Activated CD8-positive, alpha-beta T cell treated with anti-CD3 and anti-CD28 coated beads for 36 hours (primary cell): ENCODE results near the gene GSK3B. TPM values are rescaled to one million over a fixed set of nuclear protein-coding genes. Genes with fewer than 3 reads are reported as not detected.

ENCODE experiments used
- ATAC-seq: fragments of 200-7000 bp; cut with Tn5 transposase; one replicate; pipeline ENCODE4 v1.10.0; 2021; ENCODE audit warnings: mild to moderate bottlenecking, moderate library complexity
- CTCF ChIA-PET: fragments of 350-600 bp; sonication (Branson Sonifier 250); formaldehyde crosslinking; loops from one replicate; lab custom pipeline; 2021; ENCODE audit warnings: antibody characterized with exemption; lab: Charles Lee
- POLR2A ChIA-PET: fragments of 350-600 bp; sonication (Branson Sonifier 250); formaldehyde crosslinking; loops from one replicate; lab custom pipeline; 2021; ENCODE audit warnings: antibody characterized with exemption; lab: Charles Lee
- DNase-seq: peaks from one replicate; pipeline ENCODE4 v3.0.0-alpha.2; 2020
- H3K27ac Mint-ChIP-seq: one replicate; pipeline ENCODE4 v1.8.0; 2021; ENCODE audit warnings: mild to moderate bottlenecking, mixed read lengths
- H3K27me3 Mint-ChIP-seq: one replicate; pipeline ENCODE4 v1.8.0; 2021; ENCODE audit warnings: mixed read lengths
- H3K36me3 Mint-ChIP-seq: one replicate; pipeline ENCODE4 v1.8.0; 2021; ENCODE audit warnings: low read depth, mixed read lengths
- H3K4me1 Mint-ChIP-seq: one replicate; pipeline ENCODE4 v1.8.0; 2021; ENCODE audit warnings: low read depth, mixed read lengths
- H3K4me3 Mint-ChIP-seq: one replicate; pipeline ENCODE4 v1.8.0; 2021; ENCODE audit warnings: mild to moderate bottlenecking, moderate library complexity, mixed read lengths
- H3K9me3 Mint-ChIP-seq: one replicate; pipeline ENCODE4 v1.8.0; 2021; ENCODE audit warnings: mixed read lengths
- intact Hi-C: fragments of 100-400 bp; cut with micrococcal nuclease; formaldehyde crosslinking; loops from one replicate; pipeline ENCODE4 v1.10.0; 2022
- total RNA-seq, 2 experiments: library from RNA; stranded (reverse); gene quantifications; one replicate each; pipeline ENCODE4 v1.2.3, GENCODE V29; 2021
- TF ChIP-seq, protein P1 (sequence below): fragments of 200-600 bp; IDR thresholded peaks from one replicate; pipeline ENCODE4 v1.8.0; 2022; ENCODE audit warnings: antibody characterized with exemption, mild to moderate bottlenecking

Gene GSK3B
- 10 to 100 TPM; 29.0 to 32.1 TPM for total RNA-seq

DNA sequence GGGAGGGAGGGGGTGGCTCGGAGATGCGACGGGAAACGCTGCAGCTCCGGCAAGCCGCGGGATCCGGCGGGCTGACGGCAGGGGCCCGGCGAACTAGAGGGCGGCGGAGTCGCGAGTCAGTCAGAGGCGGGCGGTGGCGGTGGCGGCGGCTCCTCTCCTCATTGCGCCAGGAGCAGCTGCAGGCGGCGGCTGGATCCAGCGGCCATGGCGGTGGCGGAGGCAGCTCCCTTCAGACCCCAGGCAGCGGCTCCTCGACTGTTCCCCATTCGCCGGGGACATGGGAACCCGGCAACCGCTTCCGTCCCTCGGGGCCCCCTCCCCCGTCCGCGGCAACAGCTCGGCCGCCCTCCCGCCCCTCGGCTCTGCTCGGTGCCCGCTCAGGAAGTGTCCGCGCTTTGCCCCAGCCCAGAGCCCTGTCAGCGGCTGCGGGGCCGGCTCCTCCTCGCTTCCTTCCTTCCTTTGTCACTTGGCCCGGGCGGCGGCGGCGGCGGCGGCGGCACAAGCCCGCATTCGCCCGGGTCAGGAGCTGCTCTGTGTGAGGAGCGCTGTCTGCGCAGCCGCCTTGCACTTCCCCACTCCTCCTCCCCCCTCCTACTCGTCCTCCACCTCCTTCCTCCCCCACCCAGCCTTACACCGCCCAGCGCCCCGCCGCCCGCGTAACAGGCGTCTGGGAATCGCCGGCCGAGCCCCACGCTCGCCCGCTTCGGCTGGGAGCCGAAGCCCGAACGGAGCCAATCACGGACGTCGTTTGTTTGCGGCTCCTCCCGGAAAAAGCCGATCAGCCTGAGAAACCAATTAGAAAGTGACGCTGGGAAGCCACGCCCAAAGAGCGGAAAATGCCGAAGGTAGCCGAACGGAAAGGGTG, at the start of gene GSK3B:
GSK3B (minus strand) TSS at position 537 of the 865 bp plus-strand sequence. CDS start 1,013 bp downstream, outside the sequence.
- Mint-ChIP-seq H3K36me3 (peaks cover 10% of the 10 kb centered on the region), H3K9me3 (no peaks in the 10 kb centered on the region), H3K4me1 (peaks cover 17% of the 10 kb centered on the region), H3K4me3 (no peak within 1 kb of the TSS), H3K27ac (no peak within 1 kb of the TSS), H3K27me3 (no peaks in the 10 kb centered on the region)
- TF ChIP-seq, protein P1, sequence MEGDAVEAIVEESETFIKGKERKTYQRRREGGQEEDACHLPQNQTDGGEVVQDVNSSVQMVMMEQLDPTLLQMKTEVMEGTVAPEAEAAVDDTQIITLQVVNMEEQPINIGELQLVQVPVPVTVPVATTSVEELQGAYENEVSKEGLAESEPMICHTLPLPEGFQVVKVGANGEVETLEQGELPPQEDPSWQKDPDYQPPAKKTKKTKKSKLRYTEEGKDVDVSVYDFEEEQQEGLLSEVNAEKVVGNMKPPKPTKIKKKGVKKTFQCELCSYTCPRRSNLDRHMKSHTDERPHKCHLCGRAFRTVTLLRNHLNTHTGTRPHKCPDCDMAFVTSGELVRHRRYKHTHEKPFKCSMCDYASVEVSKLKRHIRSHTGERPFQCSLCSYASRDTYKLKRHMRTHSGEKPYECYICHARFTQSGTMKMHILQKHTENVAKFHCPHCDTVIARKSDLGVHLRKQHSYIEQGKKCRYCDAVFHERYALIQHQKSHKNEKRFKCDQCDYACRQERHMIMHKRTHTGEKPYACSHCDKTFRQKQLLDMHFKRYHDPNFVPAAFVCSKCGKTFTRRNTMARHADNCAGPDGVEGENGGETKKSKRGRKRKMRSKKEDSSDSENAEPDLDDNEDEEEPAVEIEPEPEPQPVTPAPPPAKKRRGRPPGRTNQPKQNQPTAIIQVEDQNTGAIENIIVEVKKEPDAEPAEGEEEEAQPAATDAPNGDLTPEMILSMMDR = no peak
- ChIA-PET POLR2A (interaction anchor here (1.0 to 2.3 kb wide), 8 partner anchors 36 to 255 kb away, joined by 3 to 10 read pairs (median 4); no protein-coding TSS in a partner anchor), CTCF (interaction anchor here (1.0 to 4.6 kb wide), 6 partner anchors 10 to 202 kb away, joined by 3 to 35 read pairs (median 6); no protein-coding TSS in a partner anchor)
- peak; percentile 83 for DNase-seq
- intact Hi-C loops = loop anchor here (5.0 to 10.0 kb wide), 3 partner anchors 182 to 261 kb away; no protein-coding TSS in a partner anchor
- ATAC-seq = peak; percentile 65

DNA sequence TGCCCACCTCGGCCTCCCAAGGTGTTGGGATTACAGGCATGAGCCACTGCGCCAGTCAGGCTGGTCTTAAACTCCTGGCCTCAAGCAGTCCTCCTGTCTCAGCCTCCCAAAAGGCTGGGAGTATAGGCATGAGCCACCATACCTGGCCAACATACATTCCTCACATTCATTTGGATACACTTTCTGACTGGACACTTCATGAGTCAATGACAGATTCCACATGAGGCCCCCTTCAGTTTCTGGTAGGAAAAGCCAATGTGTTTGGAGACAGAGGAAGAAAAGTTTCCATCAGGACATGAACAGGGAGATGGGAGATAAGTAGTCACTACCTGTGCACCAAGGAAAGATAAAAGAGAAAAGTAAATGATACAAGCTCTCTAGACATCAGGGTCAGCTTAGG, 49.4 kb upstream of the GSK3B start:
- ChIA-PET POLR2A (no interaction called here), CTCF (no interaction called here)
- H3K4me3 Mint-ChIP-seq = no peak overlapping the region
- no peaks in the 10 kb centered on the region for H3K36me3 Mint-ChIP-seq
- DNase-seq = no peak
- H3K27ac Mint-ChIP-seq = no peak overlapping the region
- intact Hi-C loops = no loop called here
- peaks cover 27% of the 10 kb centered on the region for H3K4me1 Mint-ChIP-seq
- no peaks in the 10 kb centered on the region for H3K9me3 Mint-ChIP-seq
- H3K27me3 Mint-ChIP-seq = no peaks in the 10 kb centered on the region
- TF ChIP-seq, protein P1 = no peak
- ATAC-seq = no peak

DNA sequence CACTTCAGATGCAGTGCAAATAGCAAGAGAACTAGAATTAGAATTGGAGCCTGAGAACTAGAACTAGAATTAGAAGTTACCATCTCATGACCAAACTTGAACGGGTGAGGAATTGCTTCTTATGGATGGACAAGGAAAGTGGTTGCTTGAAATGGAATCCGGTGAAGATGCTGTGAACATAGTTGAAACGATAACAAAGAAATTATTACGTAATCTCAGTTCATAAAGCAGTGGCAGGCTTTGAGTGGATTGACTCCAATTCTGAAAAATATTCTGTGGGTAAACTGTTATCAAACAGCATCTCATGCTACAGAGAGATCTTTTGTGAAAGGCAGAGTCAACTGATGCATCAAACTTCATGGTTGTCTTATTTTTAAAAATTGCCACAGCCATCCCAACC, 48.0 kb upstream of the GSK3B start:
- TF ChIP-seq, protein P1 = no peak
- ChIA-PET POLR2A (no interaction called here), CTCF (no interaction called here)
- H3K27ac Mint-ChIP-seq = no peak overlapping the region
- H3K4me3 Mint-ChIP-seq = no peak overlapping the region
- ATAC-seq = no peak
- no peaks in the 10 kb centered on the region for H3K27me3 Mint-ChIP-seq
- intact Hi-C loops = no loop called here
- H3K4me1 Mint-ChIP-seq = peaks cover 18% of the 10 kb centered on the region
- no peaks in the 10 kb centered on the region for H3K9me3 Mint-ChIP-seq
- no peak for DNase-seq
- no peaks in the 10 kb centered on the region for H3K36me3 Mint-ChIP-seq

DNA sequence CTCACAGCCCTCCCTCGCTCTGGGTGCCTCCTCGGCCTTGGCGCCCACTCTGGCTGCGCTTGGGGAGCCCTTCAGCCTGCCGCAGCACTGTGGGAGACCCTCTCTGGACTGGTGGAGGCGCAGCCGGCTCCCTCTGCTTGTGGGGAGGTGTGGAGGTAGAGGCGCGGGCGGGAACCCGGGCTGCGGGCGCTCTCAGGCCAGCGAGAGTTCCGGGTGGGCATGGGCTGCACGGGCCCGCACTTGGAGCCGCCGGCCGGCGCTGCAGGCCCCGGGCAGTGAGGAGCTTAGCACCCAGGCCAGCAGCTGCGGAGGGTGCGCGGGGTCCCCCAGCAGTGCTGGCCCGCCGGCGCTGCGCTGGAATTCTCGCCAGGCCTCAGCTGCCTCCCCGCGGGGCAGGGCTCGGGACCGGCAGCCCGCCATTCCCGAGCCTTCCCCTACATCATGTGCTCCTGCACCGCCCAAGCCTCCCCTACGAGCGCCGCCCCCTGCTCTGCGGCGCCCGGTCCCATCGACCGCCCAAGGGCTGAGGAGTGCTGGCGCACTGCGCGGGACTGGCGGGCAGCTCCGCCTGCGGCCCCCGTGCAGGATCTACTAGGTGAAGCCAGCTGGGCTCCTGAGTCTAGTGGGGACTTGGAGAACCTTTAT, 46.0 kb upstream of the GSK3B start:
- intact Hi-C loops = no loop called here
- CTCF ChIA-PET = interaction anchor here (0.9 to 1.2 kb wide), 2 partner anchors 248 kb away, joined by 4 read pairs; no protein-coding TSS in a partner anchor
- Mint-ChIP-seq H3K36me3 (no peaks in the 10 kb centered on the region), H3K27ac (no peak overlapping the region), H3K9me3 (no peaks in the 10 kb centered on the region), H3K4me1 (peaks cover 1% of the 10 kb centered on the region), H3K4me3 (no peak overlapping the region), H3K27me3 (no peaks in the 10 kb centered on the region)
- POLR2A ChIA-PET = no interaction called here
- TF ChIP-seq, protein P1 = no peak
- ATAC-seq = no peak
- DNase-seq = no peak
